ENCODE results near the gene TMEM237. TPM values are rescaled to one million over a fixed set of nuclear protein-coding genes. Genes with fewer than 3 reads are reported as not detected.

TMEM237 gene
- total and polyA plus RNA-seq, 2 donors (not counting 1 experiment from before 2014, with no cell fraction given), result 23.8 to 64.1 TPM

GRCh38 chr2:201649442-201649841, 6.1 kb upstream of the TMEM237 start:
- no peak for DNase-seq (ENCODE audit: low read depth in 2 of 2)
- Histone ChIP-seq H3K4me2 (ENCODE audit: extremely low read depth, insufficient read depth, low read length) (no peak overlapping the region), H3K9me3 (ENCODE audit: control insufficient read depth, insufficient read depth, low read depth, low read length) (no peaks in the 10 kb centered on the region), H2AFZ (ENCODE audit: low read length) (no peak overlapping the region), H3K4me1 (ENCODE audit: control insufficient read depth, extremely low read depth, insufficient read depth, low read length) (peaks cover 11% of the 10 kb centered on the region), H3K79me2 (ENCODE audit: control insufficient read depth, insufficient read depth, low read length) (no peaks in the 10 kb centered on the region), H3K27ac (ENCODE audit: insufficient read depth, low read length) (no peak overlapping the region), H3K4me3 (replicated peaks in 1 of 4; ENCODE audit: control extremely low read depth in 1 of 4, insufficient read depth in 1 of 4, low read depth in 3 of 4, low read length in 4 of 4) (no peak overlapping the region), H3K9ac (ENCODE audit: insufficient read depth, low read length) (no peak overlapping the region), H3K27me3 (ENCODE audit: control insufficient read depth, insufficient read depth, low read length) (no peaks in the 10 kb centered on the region), H4K20me1 (ENCODE audit: control insufficient read depth, extremely low read depth, insufficient read depth, low read length) (no peaks in the 10 kb centered on the region), H3K36me3 (ENCODE audit: control insufficient read depth, insufficient read depth, low read length) (no peaks in the 10 kb centered on the region)
- TF ChIP-seq EZH2 (IDR thresholded peaks at IDR 0.05; ENCODE audit: low read length, missing control alignments), result no peak
- no peak for TF ChIP-seq CTCF (conservative IDR thresholded peaks at IDR 0.05 in 1 of 2, IDR thresholded peaks at IDR 0.05 in 1 of 2; ENCODE audit: low read depth in 1 of 2, low read length in 2 of 2)

- Histone ChIP-seq H3K4me3 (replicated peaks in 1 of 4; ENCODE audit: control extremely low read depth in 1 of 4, insufficient read depth in 1 of 4, low read depth in 3 of 4, low read length in 4 of 4) (no peak overlapping the region), H3K9ac (ENCODE audit: insufficient read depth, low read length) (no peak overlapping the region), H3K4me2 (ENCODE audit: extremely low read depth, insufficient read depth, low read length) (no peak overlapping the region), H3K27ac (ENCODE audit: insufficient read depth, low read length) (no peak overlapping the region), H2AFZ (ENCODE audit: low read length) (no peak overlapping the region), H3K27me3 (ENCODE audit: control insufficient read depth, insufficient read depth, low read length) (no peaks in the 10 kb centered on the region), H3K36me3 (ENCODE audit: control insufficient read depth, insufficient read depth, low read length) (no peaks in the 10 kb centered on the region), H4K20me1 (ENCODE audit: control insufficient read depth, extremely low read depth, insufficient read depth, low read length) (no peaks in the 10 kb centered on the region), H3K4me1 (ENCODE audit: control insufficient read depth, extremely low read depth, insufficient read depth, low read length) (peaks cover 2% of the 10 kb centered on the region), H3K9me3 (ENCODE audit: control insufficient read depth, insufficient read depth, low read depth, low read length) (no peaks in the 10 kb centered on the region), H3K79me2 (ENCODE audit: control insufficient read depth, insufficient read depth, low read length) (no peaks in the 10 kb centered on the region)
- DNase-seq (ENCODE audit: low read depth in 2 of 2), result no peak
- TF ChIP-seq CTCF (conservative IDR thresholded peaks at IDR 0.05 in 1 of 2, IDR thresholded peaks at IDR 0.05 in 1 of 2; ENCODE audit: low read depth in 1 of 2, low read length in 2 of 2), result no peak
- TF ChIP-seq EZH2 (IDR thresholded peaks at IDR 0.05; ENCODE audit: low read length, missing control alignments), result no peak
Measured at GRCh38 chr2:201647431-201647830, 4.1 kb upstream of the TMEM237 start.

GRCh38 chr2:201644001-201644400, 698 bp upstream of the TMEM237 start:
- Histone ChIP-seq H3K27ac (ENCODE audit: insufficient read depth, low read length) (peak overlapping the region; percentile 97), H3K9me3 (ENCODE audit: control insufficient read depth, insufficient read depth, low read depth, low read length) (no peaks in the 10 kb centered on the region), H4K20me1 (ENCODE audit: control insufficient read depth, extremely low read depth, insufficient read depth, low read length) (no peaks in the 10 kb centered on the region), H3K4me1 (ENCODE audit: control insufficient read depth, extremely low read depth, insufficient read depth, low read length) (peaks cover 3% of the 10 kb centered on the region), H2AFZ (ENCODE audit: low read length) (peak overlapping the region; percentile 54), H3K4me2 (ENCODE audit: extremely low read depth, insufficient read depth, low read length) (peak overlapping the region; percentile 95), H3K27me3 (ENCODE audit: control insufficient read depth, insufficient read depth, low read length) (no peaks in the 10 kb centered on the region), H3K9ac (ENCODE audit: insufficient read depth, low read length) (no peak overlapping the region), H3K79me2 (ENCODE audit: control insufficient read depth, insufficient read depth, low read length) (peaks cover 13% of the 10 kb centered on the region), H3K36me3 (ENCODE audit: control insufficient read depth, insufficient read depth, low read length) (no peaks in the 10 kb centered on the region), H3K4me3 (replicated peaks in 1 of 4; ENCODE audit: control extremely low read depth in 1 of 4, insufficient read depth in 1 of 4, low read depth in 3 of 4, low read length in 4 of 4) (peak overlapping the region; percentile 65 to 89 (median 78))
- TF ChIP-seq EZH2 (IDR thresholded peaks at IDR 0.05; ENCODE audit: low read length, missing control alignments) (no peak), CTCF (conservative IDR thresholded peaks at IDR 0.05 in 1 of 2, IDR thresholded peaks at IDR 0.05 in 1 of 2; ENCODE audit: low read depth in 1 of 2, low read length in 2 of 2) (no peak)
- peak; percentile 32 to 63 for DNase-seq (ENCODE audit: low read depth in 2 of 2)
